ENCODE results near the gene CNTN4. TPM values are rescaled to one million over a fixed set of nuclear protein-coding genes. Genes with fewer than 3 reads are reported as not detected.

Gene CNTN4
- total RNA-seq, 1 experiment from 2014 or later: 1.6 TPM

GRCh38 chr3:2958551-2958950 is 859.9 kb downstream of the CNTN4 start:
- H3K79me2 ChIP-seq (ENCODE audit: insufficient read depth, low read length): no peaks in the 10 kb centered on the region
- Mint-ChIP-seq H3K4me1 (peaks cover 21 to 25% of the 10 kb centered on the region in 2 experiments), H3K9me3 (peaks cover 0 to 2% of the 10 kb centered on the region in 2 experiments; a peak in 2 of 5 replicates), H3K27me3 (ENCODE audit: low read depth) (no peaks in the 10 kb centered on the region), H3K4me3 (no peak overlapping the region), H3K36me3 (ENCODE audit: insufficient read depth in 1 of 3, low read depth in 3 of 3) (peaks cover 0 to 4% (median 0%) of the 10 kb centered on the region in 3 experiments; a peak in 1 of 7 replicates), H3K27ac (no peak overlapping the region)
- WGBS (ENCODE audit: extremely low coverage, insufficient read length, low lambda C conversion rate): no CpG with 5 or more reads among the region's 1 CpG
- H2BK120ac ChIP-seq (ENCODE audit: low read depth, low read length, poor library complexity, severe bottlenecking): no peak overlapping the region
- no peak overlapping the region for H3K14ac ChIP-seq (ENCODE audit: insufficient read depth, low read length)
- no peak overlapping the region for H3T11ph ChIP-seq (ENCODE audit: low read length)
- no peak for DNase-seq
- no peak overlapping the region for H3K18ac ChIP-seq (ENCODE audit: insufficient read length, low read depth, low read length)
- H2BK12ac ChIP-seq (ENCODE audit: insufficient read length, low read depth, low read length): no peak overlapping the region
- no peak overlapping the region for H2BK20ac ChIP-seq (ENCODE audit: low read depth, low read length, poor library complexity, severe bottlenecking)
- H2BK5ac ChIP-seq (ENCODE audit: insufficient read length, low read length): no peak overlapping the region
- no peaks in the 10 kb centered on the region for H3K79me1 ChIP-seq (ENCODE audit: insufficient read depth, low read depth, low read length, poor library complexity, severe bottlenecking)
- no peak overlapping the region for H3K4ac ChIP-seq (ENCODE audit: low read depth, low read length)
- H3K56ac ChIP-seq (ENCODE audit: insufficient read length, low read depth, low read length): no peak overlapping the region
- H3K23me2 ChIP-seq (ENCODE audit: insufficient read length, low read depth, low read length, poor library complexity, severe bottlenecking): no peaks in the 10 kb centered on the region
- H4K8ac ChIP-seq (replicated peaks; ENCODE audit: insufficient read length, low read depth, low read length): no peak overlapping the region
- H3K27ac ChIP-seq (ENCODE audit: insufficient read length, low read depth, low read length): no peak overlapping the region
- no peak overlapping the region for H2BK15ac ChIP-seq (ENCODE audit: low read depth, low read length)
- no peak overlapping the region for H3K4me2 ChIP-seq (ENCODE audit: insufficient read depth, insufficient read length, low read length)
- H3K27me3 ChIP-seq (ENCODE audit: insufficient read depth, low read length): no peaks in the 10 kb centered on the region
- H3K4me1 ChIP-seq (ENCODE audit: insufficient read depth, low read length): peaks cover 2% of the 10 kb centered on the region; the same call in 1 of the 2 replicates
- no peaks in the 10 kb centered on the region for H3K9me3 ChIP-seq (ENCODE audit: control insufficient read depth, low read depth, low read length)
- no peak overlapping the region for H3K23ac ChIP-seq (ENCODE audit: insufficient read length, low read depth, low read length)
- no peak for TF ChIP-seq CTCF (conservative IDR thresholded peaks at IDR 0.05)
- H3K9ac ChIP-seq (ENCODE audit: extremely low read depth, insufficient read length, low read length): no peak overlapping the region
- no peak overlapping the region for H4K91ac ChIP-seq (ENCODE audit: insufficient read length, low read depth, low read length)
- H4K20me1 ChIP-seq (ENCODE audit: control insufficient read depth, insufficient read depth, insufficient read length): no peaks in the 10 kb centered on the region
- H2AK5ac ChIP-seq (ENCODE audit: insufficient read length, low read length): no peak overlapping the region
- no peak overlapping the region for H2AFZ ChIP-seq (ENCODE audit: low read length)
- H4K5ac ChIP-seq (ENCODE audit: insufficient read length, low read depth, low read length): no peak overlapping the region

All from H9 (cell line).